Measurements from ENCODE around the gene ZNF91. TPM values are rescaled to one million over a fixed set of nuclear protein-coding genes. Genes with fewer than 3 reads are reported as not detected.

Gene ZNF91
- total and polyA plus RNA-seq, 9 of the 15 experiments (the other 6 are each of a cell fraction or from before 2014, with no cell fraction given) = 1.0 to 6.7 (median 3.2) TPM

DNA sequence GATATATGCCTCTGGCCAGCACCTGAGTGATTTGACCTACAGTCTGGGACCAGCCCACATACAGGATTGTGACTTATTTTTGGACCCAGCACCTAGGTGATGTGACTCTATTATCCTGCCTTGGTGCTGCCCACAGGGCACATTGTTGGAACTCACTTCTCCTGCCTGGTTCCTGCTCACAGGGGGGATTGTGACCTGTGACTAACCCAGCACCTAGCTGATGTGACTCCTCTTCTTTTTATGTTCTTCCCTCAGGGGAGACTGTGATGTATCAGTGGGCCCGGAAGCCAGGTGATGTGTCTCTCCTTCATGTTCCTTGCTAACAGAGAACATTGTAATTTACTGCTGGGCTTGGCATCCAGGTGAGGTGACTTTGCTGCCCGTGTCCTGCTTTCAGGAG, 82.1 kb downstream of the ZNF91 start:
- TF ChIP-seq TAF9B (IDR thresholded peaks at IDR 0.05; ENCODE audit: partially characterized antibody) = no peak
- no peak for TF ChIP-seq NUFIP1 (IDR thresholded peaks at IDR 0.05; ENCODE audit: partially characterized antibody)
- TF ChIP-seq LARP7 (IDR thresholded peaks at IDR 0.05) = no peak
- TF ChIP-seq NR2C1 (IDR thresholded peaks at IDR 0.05) = no peak
- no peak for TF ChIP-seq NR2C1 (tag; IDR thresholded peaks at IDR 0.05)
- TF ChIP-seq, protein P1, sequence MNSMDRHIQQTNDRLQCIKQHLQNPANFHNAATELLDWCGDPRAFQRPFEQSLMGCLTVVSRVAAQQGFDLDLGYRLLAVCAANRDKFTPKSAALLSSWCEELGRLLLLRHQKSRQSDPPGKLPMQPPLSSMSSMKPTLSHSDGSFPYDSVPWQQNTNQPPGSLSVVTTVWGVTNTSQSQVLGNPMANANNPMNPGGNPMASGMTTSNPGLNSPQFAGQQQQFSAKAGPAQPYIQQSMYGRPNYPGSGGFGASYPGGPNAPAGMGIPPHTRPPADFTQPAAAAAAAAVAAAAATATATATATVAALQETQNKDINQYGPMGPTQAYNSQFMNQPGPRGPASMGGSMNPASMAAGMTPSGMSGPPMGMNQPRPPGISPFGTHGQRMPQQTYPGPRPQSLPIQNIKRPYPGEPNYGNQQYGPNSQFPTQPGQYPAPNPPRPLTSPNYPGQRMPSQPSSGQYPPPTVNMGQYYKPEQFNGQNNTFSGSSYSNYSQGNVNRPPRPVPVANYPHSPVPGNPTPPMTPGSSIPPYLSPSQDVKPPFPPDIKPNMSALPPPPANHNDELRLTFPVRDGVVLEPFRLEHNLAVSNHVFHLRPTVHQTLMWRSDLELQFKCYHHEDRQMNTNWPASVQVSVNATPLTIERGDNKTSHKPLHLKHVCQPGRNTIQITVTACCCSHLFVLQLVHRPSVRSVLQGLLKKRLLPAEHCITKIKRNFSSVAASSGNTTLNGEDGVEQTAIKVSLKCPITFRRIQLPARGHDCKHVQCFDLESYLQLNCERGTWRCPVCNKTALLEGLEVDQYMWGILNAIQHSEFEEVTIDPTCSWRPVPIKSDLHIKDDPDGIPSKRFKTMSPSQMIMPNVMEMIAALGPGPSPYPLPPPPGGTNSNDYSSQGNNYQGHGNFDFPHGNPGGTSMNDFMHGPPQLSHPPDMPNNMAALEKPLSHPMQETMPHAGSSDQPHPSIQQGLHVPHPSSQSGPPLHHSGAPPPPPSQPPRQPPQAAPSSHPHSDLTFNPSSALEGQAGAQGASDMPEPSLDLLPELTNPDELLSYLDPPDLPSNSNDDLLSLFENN (IDR thresholded peaks at IDR 0.05; ENCODE audit: low read depth in 2 of 2, low read length in 2 of 2) = no peak
- no peak for TF ChIP-seq HSF4 (CRISPR knock-in tag; IDR thresholded peaks at IDR 0.05; ENCODE audit: borderline replicate concordance)
- no peak for TF ChIP-seq MEF2A (IDR thresholded peaks at IDR 0.05; ENCODE audit: control insufficient read depth, low read depth, low read length)
- no peak for TF ChIP-seq ZNF23 (CRISPR knock-in tag; IDR thresholded peaks at IDR 0.05)
- no TSS peak for BruUV-seq (replicated peaks)
- in situ Hi-C loops (cut with MboI) = no loop called here
- H3K4me2 ChIP-seq (ENCODE audit: insufficient read depth, low read length) = no peak overlapping the region
- 0% methylated on average over 2 of the region's 2 CpGs for WGBS (ENCODE audit: insufficient coverage, low coverage, missing lambda C conversion rate)
- H4K20me1 ChIP-seq (replicated peaks; ENCODE audit: control insufficient read depth, insufficient read depth, low read length) = no peaks in the 10 kb centered on the region
- H3K9me1 ChIP-seq (ENCODE audit: control insufficient read depth, insufficient read depth, low read length) = no peaks in the 10 kb centered on the region
- POLR2A ChIA-PET = no interaction called here
- H3K27me3 ChIP-seq (ENCODE audit: control insufficient read depth in 2 of 2, insufficient read depth in 2 of 2, low read length in 2 of 2) = no peaks in the 10 kb centered on the region
- no peaks in the 10 kb centered on the region for H3K4me1 ChIP-seq (replicated peaks in 1 of 2; ENCODE audit: control insufficient read depth in 2 of 2, insufficient read depth in 2 of 2, low read length in 2 of 2)
- no peaks in the 10 kb centered on the region for H3K36me3 ChIP-seq (ENCODE audit: control insufficient read depth, insufficient read depth, low read length)
- H2AFZ ChIP-seq (ENCODE audit: low read depth, low read length) = no peak overlapping the region
- intact Hi-C loops (cut with micrococcal nuclease) = no loop called here
- no peak for DNase-seq (ENCODE audit: extremely low read depth in 1 of 4, low spot score in 3 of 4)
- H3K79me2 ChIP-seq (ENCODE audit: control insufficient read depth, insufficient read depth, low read length) = no peaks in the 10 kb centered on the region
- no peak for ATAC-seq
- H3K4me3 ChIP-seq = no peak overlapping the region
- CTCF ChIA-PET (ENCODE audit: low intra/inter-chr PET ratio) = no interaction called here
- H3K27ac ChIP-seq (ENCODE audit: extremely low read depth, low read depth, low read length) = no peak overlapping the region
- H3K9ac ChIP-seq (ENCODE audit: insufficient read depth in 1 of 2, low read depth in 2 of 2, low read length in 2 of 2) = no peak overlapping the region
- FAIRE-seq = no peak
- H3K9me3 ChIP-seq (replicated peaks; ENCODE audit: control insufficient read depth, insufficient read depth, low read depth, low read length) = no peaks in the 10 kb centered on the region; the same call in 1 of the 2 replicates

Data from K562 (cell line).